ENCODE data around the gene RAB36. TPM values are rescaled to one million over a fixed set of nuclear protein-coding genes. Genes with fewer than 3 reads are reported as not detected.

RAB36 gene
- polyA plus RNA-seq, 1 donor: 2.2 TPM

DNA sequence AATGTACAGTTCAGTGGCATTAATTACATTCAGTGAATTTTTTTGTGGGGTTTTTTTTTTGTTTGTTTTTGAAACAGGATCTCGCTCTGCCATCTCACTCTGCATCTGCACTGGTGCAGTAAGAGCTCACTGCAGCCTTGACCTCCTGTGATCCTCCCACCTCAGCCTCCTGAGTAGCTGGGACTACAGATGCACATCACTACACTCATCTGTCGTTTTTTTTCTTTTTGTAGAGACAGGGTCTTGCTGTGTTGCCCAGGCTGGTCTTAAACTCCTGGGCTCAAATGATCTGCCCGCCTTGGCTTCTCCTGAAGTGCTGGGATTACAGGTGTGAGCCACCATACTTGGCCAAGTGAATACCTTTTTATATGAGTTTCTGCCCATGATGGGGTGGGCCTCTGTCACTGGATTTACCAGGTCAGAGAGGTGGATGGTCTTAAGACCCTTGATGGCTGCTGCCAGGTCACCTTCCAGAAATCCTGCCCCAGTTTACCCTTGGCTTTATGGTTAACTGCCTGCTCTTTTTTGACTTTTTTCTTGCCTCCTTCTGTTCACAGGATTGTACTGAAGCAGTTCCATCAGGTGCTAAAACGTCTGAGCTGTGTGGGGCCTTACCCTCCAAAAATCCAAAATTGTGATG, 57.7 kb downstream of the RAB36 start:
- Histone ChIP-seq H3K9me3 (ENCODE audit: control insufficient read depth, low read depth, low read length) (no peaks in the 10 kb centered on the region), H3K27me3 (ENCODE audit: control insufficient read depth, insufficient read depth, low read length) (no peaks in the 10 kb centered on the region), H3K27ac (ENCODE audit: low read length) (no peak overlapping the region), H3K36me3 (ENCODE audit: control insufficient read depth, insufficient read depth, low read length) (peaks cover 7% of the 10 kb centered on the region), H3K4me1 (ENCODE audit: control insufficient read depth, insufficient read depth, low read length) (peaks cover 5% of the 10 kb centered on the region), H3K4me3 (ENCODE audit: low read length) (no peak overlapping the region)
- no CpG with 5 or more reads among the region's 4 CpGs for WGBS (ENCODE audit: insufficient coverage, low lambda C conversion rate)
- no peak for DNase-seq

DNA sequence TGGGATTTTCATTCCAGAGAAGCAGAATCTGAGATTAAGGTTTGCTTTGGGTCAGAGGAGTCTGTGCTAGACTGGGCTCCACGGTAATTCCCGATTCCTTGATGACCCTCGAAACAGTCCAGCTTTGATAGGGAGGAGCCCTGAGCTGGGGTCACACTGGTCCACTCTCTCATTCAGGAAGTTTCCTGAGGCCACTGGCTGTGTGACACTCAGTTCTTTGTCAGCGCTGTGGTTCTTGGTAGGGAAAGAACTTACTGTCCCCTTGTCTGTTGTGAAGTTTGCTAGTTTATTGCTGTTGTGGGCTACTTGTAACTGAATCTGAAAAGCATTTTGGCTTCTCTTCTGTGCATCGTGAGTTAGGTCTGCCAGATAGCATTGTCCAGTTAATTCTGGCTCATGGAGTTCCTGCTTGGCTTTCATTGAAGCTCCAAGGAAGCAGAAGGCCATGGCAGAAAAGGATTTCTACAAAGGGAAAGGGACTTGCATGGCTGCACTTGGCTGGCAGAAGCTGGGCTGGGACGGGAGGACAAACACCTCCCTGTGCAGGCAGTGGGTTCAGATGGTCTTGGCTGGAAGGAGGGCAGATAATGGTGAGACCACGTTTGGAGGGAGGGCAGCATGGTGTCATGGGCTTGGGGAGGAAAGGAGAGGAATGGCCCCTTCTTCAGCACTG, 58.3 kb downstream of the RAB36 start:
- no peak for DNase-seq
- H3K27me3 ChIP-seq (ENCODE audit: control insufficient read depth, insufficient read depth, low read length): no peaks in the 10 kb centered on the region
- H3K4me1 ChIP-seq (ENCODE audit: control insufficient read depth, insufficient read depth, low read length): peaks cover 5% of the 10 kb centered on the region
- H3K27ac ChIP-seq (ENCODE audit: low read length): no peak overlapping the region
- H3K36me3 ChIP-seq (ENCODE audit: control insufficient read depth, insufficient read depth, low read length): peaks cover 8% of the 10 kb centered on the region
- H3K9me3 ChIP-seq (ENCODE audit: control insufficient read depth, low read depth, low read length): no peaks in the 10 kb centered on the region
- no peak overlapping the region for H3K4me3 ChIP-seq (ENCODE audit: low read length)
- no CpG with 5 or more reads among the region's 7 CpGs for WGBS (ENCODE audit: insufficient coverage, low lambda C conversion rate)

DNA sequence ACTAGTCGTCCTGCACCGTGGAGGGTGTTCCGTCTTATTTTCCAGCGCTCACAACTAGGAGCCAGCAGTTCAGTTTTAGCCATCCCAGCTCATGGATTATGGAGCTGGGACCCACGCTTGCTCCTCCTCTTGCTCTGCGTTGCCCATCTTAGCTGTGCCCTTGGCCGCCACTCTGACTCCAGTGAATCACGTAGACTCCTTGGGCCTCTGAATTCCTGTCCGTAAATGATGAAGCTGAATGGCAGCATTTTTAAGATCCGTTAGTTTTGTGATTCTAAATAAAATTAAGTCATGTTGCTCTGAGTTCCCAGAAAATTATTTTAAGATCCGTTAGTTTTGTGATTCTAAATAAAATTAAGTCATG, 58.8 kb downstream of the RAB36 start:
- H3K27ac ChIP-seq (ENCODE audit: low read length): no peak overlapping the region
- H3K4me3 ChIP-seq (ENCODE audit: low read length): no peak overlapping the region
- H3K9me3 ChIP-seq (ENCODE audit: control insufficient read depth, low read depth, low read length): no peaks in the 10 kb centered on the region
- WGBS (ENCODE audit: insufficient coverage, low lambda C conversion rate): 100% methylated on average over 1 of the region's 11 CpGs
- no peaks in the 10 kb centered on the region for H3K27me3 ChIP-seq (ENCODE audit: control insufficient read depth, insufficient read depth, low read length)
- peaks cover 5% of the 10 kb centered on the region for H3K4me1 ChIP-seq (ENCODE audit: control insufficient read depth, insufficient read depth, low read length)
- H3K36me3 ChIP-seq (ENCODE audit: control insufficient read depth, insufficient read depth, low read length): peaks cover 8% of the 10 kb centered on the region
- no peak for DNase-seq

DNA sequence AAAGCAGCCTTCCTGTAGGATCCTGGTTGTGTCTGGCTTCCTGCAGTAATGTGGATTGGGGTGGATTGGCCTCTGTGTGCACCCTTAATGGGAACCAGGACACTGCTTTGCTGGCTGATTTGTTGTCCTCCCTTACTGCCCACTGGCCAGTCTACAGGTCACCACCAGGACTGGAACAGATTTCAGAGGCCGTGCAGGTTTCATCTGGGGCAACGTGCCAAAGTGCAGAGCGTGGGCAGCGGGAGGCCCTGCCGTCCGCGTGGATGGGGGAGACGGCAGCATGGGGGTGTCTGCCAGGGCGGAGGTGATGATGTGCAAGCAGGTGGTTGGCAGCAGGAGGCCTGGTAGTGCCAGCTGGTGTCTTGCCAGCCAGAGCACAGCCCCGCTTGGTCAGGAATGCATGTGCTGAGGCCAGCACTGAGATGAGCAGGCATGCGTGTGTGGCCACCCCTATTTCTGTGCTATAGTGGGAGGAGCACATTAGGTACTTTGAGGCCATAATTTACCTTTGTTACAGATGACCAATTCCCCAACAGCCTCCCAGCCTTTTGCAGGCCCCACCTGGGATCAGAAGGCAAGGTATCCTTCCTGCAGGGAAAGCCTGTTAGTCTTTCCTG, 59.4 kb downstream of the RAB36 start:
- DNase-seq: no peak
- Histone ChIP-seq H3K9me3 (ENCODE audit: control insufficient read depth, low read depth, low read length) (no peaks in the 10 kb centered on the region), H3K36me3 (ENCODE audit: control insufficient read depth, insufficient read depth, low read length) (peaks cover 8% of the 10 kb centered on the region), H3K4me1 (ENCODE audit: control insufficient read depth, insufficient read depth, low read length) (peaks cover 5% of the 10 kb centered on the region), H3K27me3 (ENCODE audit: control insufficient read depth, insufficient read depth, low read length) (no peaks in the 10 kb centered on the region), H3K27ac (ENCODE audit: low read length) (no peak overlapping the region), H3K4me3 (ENCODE audit: low read length) (no peak overlapping the region)
- no CpG with 5 or more reads among the region's 11 CpGs for WGBS (ENCODE audit: insufficient coverage, low lambda C conversion rate)

DNA sequence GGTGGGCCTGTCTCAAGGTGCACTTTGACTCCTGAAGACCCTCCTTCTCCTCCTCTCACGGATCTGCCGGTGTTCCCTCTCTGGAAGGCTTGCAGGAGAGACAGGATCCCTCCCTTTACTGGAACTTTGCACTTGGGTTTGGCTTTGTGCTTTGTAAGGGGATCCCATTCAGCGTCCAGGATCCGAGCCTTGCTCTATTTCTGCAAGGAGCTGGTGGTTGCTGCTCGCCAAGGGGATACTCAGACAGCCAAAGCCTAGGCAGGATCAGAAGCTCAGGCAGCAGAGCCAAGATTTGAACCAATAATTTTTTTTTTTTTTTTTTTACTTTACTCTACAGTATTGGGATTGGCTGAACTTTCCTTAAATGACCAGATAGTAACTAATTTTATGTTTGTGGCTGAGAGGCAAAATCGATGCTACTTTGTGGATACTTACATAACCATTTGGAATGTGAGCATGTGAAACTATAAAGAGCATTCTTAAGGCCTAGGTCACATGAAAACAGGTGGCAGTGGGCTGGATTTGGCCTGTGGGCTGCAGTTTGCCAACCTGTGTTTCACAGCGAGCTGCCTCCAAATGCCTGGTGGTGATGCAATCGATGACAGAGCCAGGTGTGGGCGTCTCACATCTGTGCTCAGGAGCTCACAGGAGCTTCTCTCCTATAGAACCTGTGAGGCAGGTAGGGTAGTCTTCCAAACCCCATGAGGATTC, 60.2 kb downstream of the RAB36 start:
- Histone ChIP-seq H3K36me3 (ENCODE audit: control insufficient read depth, insufficient read depth, low read length) (peaks cover 8% of the 10 kb centered on the region), H3K9me3 (ENCODE audit: control insufficient read depth, low read depth, low read length) (no peaks in the 10 kb centered on the region), H3K27me3 (ENCODE audit: control insufficient read depth, insufficient read depth, low read length) (no peaks in the 10 kb centered on the region), H3K4me3 (ENCODE audit: low read length) (no peak overlapping the region), H3K27ac (ENCODE audit: low read length) (no peak overlapping the region), H3K4me1 (ENCODE audit: control insufficient read depth, insufficient read depth, low read length) (peaks cover 5% of the 10 kb centered on the region)
- no CpG with 5 or more reads among the region's 9 CpGs for WGBS (ENCODE audit: insufficient coverage, low lambda C conversion rate)
- DNase-seq: no peak

DNA sequence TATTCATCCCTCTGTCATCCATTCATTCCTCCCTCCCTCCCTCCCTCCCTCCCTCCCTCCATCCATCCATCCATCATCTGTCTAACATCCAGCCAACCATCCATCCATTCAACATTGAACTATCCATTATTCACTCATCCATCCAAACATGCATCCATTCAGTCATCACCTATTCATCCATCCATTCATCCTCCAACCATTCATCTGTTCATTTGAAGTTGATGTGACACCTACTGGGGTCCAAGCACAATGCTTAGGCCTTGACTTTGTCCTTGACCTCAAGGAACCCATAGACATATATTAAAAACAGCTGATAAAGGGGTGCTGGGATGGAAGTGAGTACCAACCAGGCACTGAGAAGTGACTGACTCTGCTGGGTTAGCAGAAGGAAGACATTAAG, 61.6 kb downstream of the RAB36 start:
- Histone ChIP-seq H3K4me1 (ENCODE audit: control insufficient read depth, insufficient read depth, low read length) (peaks cover 7% of the 10 kb centered on the region), H3K27me3 (ENCODE audit: control insufficient read depth, insufficient read depth, low read length) (no peaks in the 10 kb centered on the region), H3K9me3 (ENCODE audit: control insufficient read depth, low read depth, low read length) (no peaks in the 10 kb centered on the region), H3K36me3 (ENCODE audit: control insufficient read depth, insufficient read depth, low read length) (peaks cover 8% of the 10 kb centered on the region), H3K4me3 (ENCODE audit: low read length) (no peak overlapping the region), H3K27ac (ENCODE audit: low read length) (no peak overlapping the region)
- DNase-seq: no peak

DNA sequence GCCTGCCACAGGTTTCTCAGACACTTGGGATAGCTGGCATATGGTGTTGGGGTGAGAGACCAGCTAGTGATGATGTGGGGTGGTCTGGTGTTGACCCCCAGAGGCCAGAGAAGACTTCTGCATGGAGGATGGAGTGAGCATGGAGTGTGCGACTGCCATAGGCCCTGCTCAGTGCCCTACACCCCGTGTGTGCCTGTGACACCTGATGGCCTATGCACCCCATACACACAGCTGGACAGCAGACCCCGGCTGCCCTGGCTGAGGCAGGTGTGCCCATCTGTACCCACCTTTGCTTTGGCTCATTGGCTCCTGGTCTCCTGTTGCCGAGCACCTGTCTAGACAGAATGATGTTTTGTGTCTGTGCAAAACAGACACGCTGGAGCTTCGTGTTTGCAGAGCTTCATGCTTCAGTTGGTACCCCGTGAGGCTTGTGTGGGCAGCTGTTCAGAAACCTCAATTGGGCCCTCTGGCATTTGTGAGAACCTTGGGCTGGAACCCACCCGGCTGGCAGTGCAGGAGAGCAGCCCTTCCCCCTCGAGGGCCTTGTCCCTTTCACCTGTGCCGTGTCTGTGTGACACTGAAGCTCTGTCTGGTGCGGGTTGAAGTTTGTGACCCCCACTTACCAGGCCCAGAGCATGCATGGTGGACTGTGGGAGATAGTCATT, 62.6 kb downstream of the RAB36 start:
- Histone ChIP-seq H3K4me1 (ENCODE audit: control insufficient read depth, insufficient read depth, low read length) (peaks cover 7% of the 10 kb centered on the region), H3K9me3 (ENCODE audit: control insufficient read depth, low read depth, low read length) (no peaks in the 10 kb centered on the region), H3K27me3 (ENCODE audit: control insufficient read depth, insufficient read depth, low read length) (no peaks in the 10 kb centered on the region), H3K27ac (ENCODE audit: low read length) (no peak overlapping the region), H3K4me3 (ENCODE audit: low read length) (no peak overlapping the region), H3K36me3 (ENCODE audit: control insufficient read depth, insufficient read depth, low read length) (peaks cover 8% of the 10 kb centered on the region)
- DNase-seq: no peak
- WGBS (ENCODE audit: insufficient coverage, low lambda C conversion rate): no CpG with 5 or more reads among the region's 11 CpGs

DNA sequence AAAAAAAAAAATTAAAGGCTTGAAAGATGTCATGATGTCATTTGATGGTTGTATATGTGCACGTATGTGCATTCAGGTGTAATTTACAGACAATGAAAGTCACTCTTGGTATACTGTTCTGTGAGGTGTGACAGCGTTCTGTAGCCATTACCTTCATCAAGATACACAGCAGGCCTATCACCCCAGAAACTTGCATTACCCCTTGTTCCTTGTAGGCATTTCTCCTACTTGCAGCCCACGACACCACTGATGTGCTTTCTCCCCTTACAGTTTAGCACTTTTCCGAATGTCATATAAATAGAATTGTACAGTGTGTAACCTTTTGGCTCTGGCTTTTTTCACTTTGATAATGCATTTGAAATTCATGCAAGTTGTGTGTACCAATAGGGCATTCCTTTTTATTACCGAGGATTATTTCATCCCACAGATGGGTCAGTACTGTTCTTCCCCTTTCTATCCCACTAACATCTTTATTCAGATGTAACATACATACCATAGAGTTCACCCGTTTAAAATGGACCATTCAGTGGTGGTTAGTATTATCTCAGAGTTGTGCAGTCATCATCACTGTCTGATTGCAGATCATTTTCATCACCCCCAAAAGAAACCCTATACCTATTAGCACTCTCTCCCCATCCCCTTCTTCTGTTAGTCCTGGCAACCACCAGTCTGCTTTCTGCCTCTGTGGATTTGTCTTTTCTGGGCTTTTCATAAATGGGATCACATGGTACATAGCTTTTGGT, 65.3 kb downstream of the RAB36 start:
- no peak for DNase-seq
- H3K27ac ChIP-seq (ENCODE audit: low read length): no peak overlapping the region
- H3K36me3 ChIP-seq (ENCODE audit: control insufficient read depth, insufficient read depth, low read length): peaks cover 4% of the 10 kb centered on the region
- H3K27me3 ChIP-seq (ENCODE audit: control insufficient read depth, insufficient read depth, low read length): no peaks in the 10 kb centered on the region
- no peaks in the 10 kb centered on the region for H3K9me3 ChIP-seq (ENCODE audit: control insufficient read depth, low read depth, low read length)
- WGBS (ENCODE audit: insufficient coverage, low lambda C conversion rate): 95% methylated on average over 4 of the region's 6 CpGs
- no peak overlapping the region for H3K4me3 ChIP-seq (ENCODE audit: low read length)
- peaks cover 2% of the 10 kb centered on the region for H3K4me1 ChIP-seq (ENCODE audit: control insufficient read depth, insufficient read depth, low read length)

DNA sequence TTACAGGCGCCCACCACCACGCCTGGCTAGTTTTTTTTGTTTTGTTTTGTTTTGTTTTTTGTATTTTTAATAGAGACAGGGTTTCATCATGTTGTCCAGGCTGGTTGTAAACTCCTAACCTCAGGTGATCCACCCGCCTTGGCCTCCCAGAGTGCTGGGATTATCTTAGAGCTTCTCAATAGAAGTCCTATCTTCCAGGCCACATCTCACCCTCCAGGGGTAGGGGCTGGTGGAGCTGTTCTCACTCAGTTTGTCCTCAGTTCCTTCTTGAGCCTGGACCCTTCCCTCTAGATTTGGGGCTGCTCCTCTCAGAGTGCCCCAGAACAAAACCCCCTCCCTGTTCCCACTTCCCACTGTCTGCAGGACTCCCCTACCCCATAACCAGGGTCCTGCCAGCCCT, 66.3 kb downstream of the RAB36 start:
- H3K27ac ChIP-seq (ENCODE audit: low read length): no peak overlapping the region
- H3K4me1 ChIP-seq (ENCODE audit: control insufficient read depth, insufficient read depth, low read length): peaks cover 2% of the 10 kb centered on the region
- DNase-seq: no peak
- no peaks in the 10 kb centered on the region for H3K27me3 ChIP-seq (ENCODE audit: control insufficient read depth, insufficient read depth, low read length)
- whole genome bisulfite sequencing (ENCODE audit: insufficient coverage, low lambda C conversion rate): no CpG with 5 or more reads among the region's 3 CpGs
- peaks cover 4% of the 10 kb centered on the region for H3K36me3 ChIP-seq (ENCODE audit: control insufficient read depth, insufficient read depth, low read length)
- H3K4me3 ChIP-seq (ENCODE audit: low read length): no peak overlapping the region
- no peaks in the 10 kb centered on the region for H3K9me3 ChIP-seq (ENCODE audit: control insufficient read depth, low read depth, low read length)

Measured in large intestine (tissue), 3 donors.